Mammary epithelial cell (primary cell): Measurements from ENCODE around the gene SLC2A4.

Source experiments
- EZH2 ChIP-seq: IDR thresholded peaks from 2 replicates; pipeline ENCODE4 v1.6.1; 2012; ENCODE audit warnings: low read length, inconsistent platforms, borderline replicate concordance
- TF ChIP-seq, protein P1 (sequence below), 2 donors: IDR thresholded peaks in 1 of 2; conservative IDR thresholded peaks in 1 of 2; 2 replicates each; pipeline ENCODE4 v1.5.1; 2011 to 2012; ENCODE audit warnings: inconsistent platforms in 2 of 2, low read length in 2 of 2, mild to moderate bottlenecking in 2 of 2, control low read depth in 1 of 2, low read depth in 1 of 2; ENCODE audit not compliant: insufficient read depth in 1 of 2; ENCODE audit errors: extremely low read depth in 1 of 2

DNA sequence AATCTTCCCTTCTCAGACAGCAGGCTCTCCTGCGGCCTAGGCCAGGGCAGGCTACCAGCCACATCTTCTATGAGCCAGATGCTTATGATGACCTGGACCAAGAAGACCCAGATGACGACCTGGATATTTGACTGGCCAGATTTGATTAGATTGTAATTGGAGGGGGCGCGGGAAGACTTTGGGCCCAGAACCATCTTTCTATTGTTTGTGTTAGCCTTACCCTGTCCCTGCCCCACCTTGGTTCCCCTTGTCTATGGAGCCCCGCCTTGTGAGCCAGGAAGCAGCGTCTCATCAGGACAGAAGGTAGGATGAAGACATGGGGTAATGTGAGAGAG lies 22.0 kb upstream of the SLC2A4 start:
- TF ChIP-seq, protein P1, sequence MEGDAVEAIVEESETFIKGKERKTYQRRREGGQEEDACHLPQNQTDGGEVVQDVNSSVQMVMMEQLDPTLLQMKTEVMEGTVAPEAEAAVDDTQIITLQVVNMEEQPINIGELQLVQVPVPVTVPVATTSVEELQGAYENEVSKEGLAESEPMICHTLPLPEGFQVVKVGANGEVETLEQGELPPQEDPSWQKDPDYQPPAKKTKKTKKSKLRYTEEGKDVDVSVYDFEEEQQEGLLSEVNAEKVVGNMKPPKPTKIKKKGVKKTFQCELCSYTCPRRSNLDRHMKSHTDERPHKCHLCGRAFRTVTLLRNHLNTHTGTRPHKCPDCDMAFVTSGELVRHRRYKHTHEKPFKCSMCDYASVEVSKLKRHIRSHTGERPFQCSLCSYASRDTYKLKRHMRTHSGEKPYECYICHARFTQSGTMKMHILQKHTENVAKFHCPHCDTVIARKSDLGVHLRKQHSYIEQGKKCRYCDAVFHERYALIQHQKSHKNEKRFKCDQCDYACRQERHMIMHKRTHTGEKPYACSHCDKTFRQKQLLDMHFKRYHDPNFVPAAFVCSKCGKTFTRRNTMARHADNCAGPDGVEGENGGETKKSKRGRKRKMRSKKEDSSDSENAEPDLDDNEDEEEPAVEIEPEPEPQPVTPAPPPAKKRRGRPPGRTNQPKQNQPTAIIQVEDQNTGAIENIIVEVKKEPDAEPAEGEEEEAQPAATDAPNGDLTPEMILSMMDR (conservative IDR thresholded peaks at IDR 0.05 in 1 of 2, IDR thresholded peaks at IDR 0.05 in 1 of 2; ENCODE audit: extremely low read depth in 1 of 2, insufficient read depth in 1 of 2, low read depth in 1 of 2, low read length in 2 of 2) = no peak
- no peak for TF ChIP-seq EZH2
